Measurements from ENCODE around the gene SYNPO2.
"Not testable (repeated sequence)": the region's sequence is repeated elsewhere in the genome, so short reads cannot be mapped to it uniquely, and the experiment has no call there.

- TF ChIP-seq, protein P1, sequence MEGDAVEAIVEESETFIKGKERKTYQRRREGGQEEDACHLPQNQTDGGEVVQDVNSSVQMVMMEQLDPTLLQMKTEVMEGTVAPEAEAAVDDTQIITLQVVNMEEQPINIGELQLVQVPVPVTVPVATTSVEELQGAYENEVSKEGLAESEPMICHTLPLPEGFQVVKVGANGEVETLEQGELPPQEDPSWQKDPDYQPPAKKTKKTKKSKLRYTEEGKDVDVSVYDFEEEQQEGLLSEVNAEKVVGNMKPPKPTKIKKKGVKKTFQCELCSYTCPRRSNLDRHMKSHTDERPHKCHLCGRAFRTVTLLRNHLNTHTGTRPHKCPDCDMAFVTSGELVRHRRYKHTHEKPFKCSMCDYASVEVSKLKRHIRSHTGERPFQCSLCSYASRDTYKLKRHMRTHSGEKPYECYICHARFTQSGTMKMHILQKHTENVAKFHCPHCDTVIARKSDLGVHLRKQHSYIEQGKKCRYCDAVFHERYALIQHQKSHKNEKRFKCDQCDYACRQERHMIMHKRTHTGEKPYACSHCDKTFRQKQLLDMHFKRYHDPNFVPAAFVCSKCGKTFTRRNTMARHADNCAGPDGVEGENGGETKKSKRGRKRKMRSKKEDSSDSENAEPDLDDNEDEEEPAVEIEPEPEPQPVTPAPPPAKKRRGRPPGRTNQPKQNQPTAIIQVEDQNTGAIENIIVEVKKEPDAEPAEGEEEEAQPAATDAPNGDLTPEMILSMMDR (IDR thresholded peaks at IDR 0.05), result not testable (repeated sequence)
- not testable (repeated sequence) for TF ChIP-seq POLR2A (IDR thresholded peaks at IDR 0.05); POLR2AphosphoS5 (IDR thresholded peaks at IDR 0.05; ENCODE audit: insufficient read depth in 1 of 2, low read depth in 1 of 2)
Measured at GRCh38 chr4:118976193-118976560, 87.5 kb downstream of the SYNPO2 start.

Measured in vagina (tissue), 2 donors.